ENCODE data around the gene SPRED2. TPM values are rescaled to one million over a fixed set of nuclear protein-coding genes. Genes with fewer than 3 reads are reported as not detected.
"Not testable (repeated sequence)": the region's sequence is repeated elsewhere in the genome, so short reads cannot be mapped to it uniquely, and the experiment has no call there.

SPRED2 gene
- total RNA-seq, 4 donors from 2014 or later: 15.6 to 63.0 (median 44.8) TPM

- Histone ChIP-seq H3K27me3 (no peaks in the 10 kb centered on the region), H3K4me3 (no peak overlapping the region), H3K27ac (no peak overlapping the region), H3K4me1 (no peaks in the 10 kb centered on the region), H3K9me3 (no peaks in the 10 kb centered on the region), H3K36me3 (no peaks in the 10 kb centered on the region)
- TF ChIP-seq POLR2A (IDR thresholded peaks at IDR 0.05): no peak
- TF ChIP-seq, protein P1, sequence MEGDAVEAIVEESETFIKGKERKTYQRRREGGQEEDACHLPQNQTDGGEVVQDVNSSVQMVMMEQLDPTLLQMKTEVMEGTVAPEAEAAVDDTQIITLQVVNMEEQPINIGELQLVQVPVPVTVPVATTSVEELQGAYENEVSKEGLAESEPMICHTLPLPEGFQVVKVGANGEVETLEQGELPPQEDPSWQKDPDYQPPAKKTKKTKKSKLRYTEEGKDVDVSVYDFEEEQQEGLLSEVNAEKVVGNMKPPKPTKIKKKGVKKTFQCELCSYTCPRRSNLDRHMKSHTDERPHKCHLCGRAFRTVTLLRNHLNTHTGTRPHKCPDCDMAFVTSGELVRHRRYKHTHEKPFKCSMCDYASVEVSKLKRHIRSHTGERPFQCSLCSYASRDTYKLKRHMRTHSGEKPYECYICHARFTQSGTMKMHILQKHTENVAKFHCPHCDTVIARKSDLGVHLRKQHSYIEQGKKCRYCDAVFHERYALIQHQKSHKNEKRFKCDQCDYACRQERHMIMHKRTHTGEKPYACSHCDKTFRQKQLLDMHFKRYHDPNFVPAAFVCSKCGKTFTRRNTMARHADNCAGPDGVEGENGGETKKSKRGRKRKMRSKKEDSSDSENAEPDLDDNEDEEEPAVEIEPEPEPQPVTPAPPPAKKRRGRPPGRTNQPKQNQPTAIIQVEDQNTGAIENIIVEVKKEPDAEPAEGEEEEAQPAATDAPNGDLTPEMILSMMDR (IDR thresholded peaks at IDR 0.05): no peak
- no peak for DNase-seq
- intact Hi-C loops (cut with DNase I; ENCODE audit: low total_unique reads): no loop called here
Measured at GRCh38 chr2:65343386-65343785, 89.0 kb downstream of the SPRED2 start.

GRCh38 chr2:65340898-65341681 is 91.3 kb downstream of the SPRED2 start:
- Histone ChIP-seq H3K27me3 (no peaks in the 10 kb centered on the region), H3K4me1 (no peaks in the 10 kb centered on the region), H3K4me3 (no peak overlapping the region), H3K27ac (no peak overlapping the region), H3K36me3 (no peaks in the 10 kb centered on the region), H3K9me3 (no peaks in the 10 kb centered on the region)
- no peak for DNase-seq
- TF ChIP-seq POLR2A (IDR thresholded peaks at IDR 0.05): no peak
- TF ChIP-seq, protein P1 (IDR thresholded peaks at IDR 0.05): no peak
- intact Hi-C loops (cut with DNase I; ENCODE audit: low total_unique reads): no loop called here

DNA sequence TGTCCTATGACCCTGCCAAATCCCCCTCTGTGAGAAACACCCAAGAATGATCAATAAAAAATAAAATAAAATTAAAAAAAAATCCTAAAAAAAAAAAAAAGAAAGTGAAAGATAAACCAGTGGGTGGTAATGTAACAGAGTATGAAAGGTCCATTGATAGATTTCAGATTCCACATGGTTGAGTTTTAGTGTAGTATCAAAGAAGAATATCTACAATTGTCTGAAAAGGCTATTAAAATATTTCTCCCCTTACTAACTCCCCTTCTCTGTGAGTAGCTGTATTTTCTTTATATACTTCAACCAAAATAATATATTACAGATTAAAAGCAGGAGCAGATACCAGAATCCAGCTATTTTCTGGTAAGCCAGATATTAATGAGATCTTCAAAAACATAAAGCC is 92.8 kb downstream of the SPRED2 start:
- intact Hi-C loops (cut with DNase I; ENCODE audit: low total_unique reads): no loop called here
- Histone ChIP-seq H3K4me1 (no peaks in the 10 kb centered on the region), H3K27me3 (no peaks in the 10 kb centered on the region), H3K4me3 (no peak overlapping the region), H3K36me3 (no peaks in the 10 kb centered on the region), H3K9me3 (no peaks in the 10 kb centered on the region), H3K27ac (no peak overlapping the region)
- TF ChIP-seq, protein P1 (IDR thresholded peaks at IDR 0.05): no peak
- TF ChIP-seq POLR2A (IDR thresholded peaks at IDR 0.05): no peak
- no peak for DNase-seq

GRCh38 chr2:65338830-65339495 is 93.4 kb downstream of the SPRED2 start:
- H3K4me3 ChIP-seq; H3K27ac ChIP-seq; intact Hi-C loops (cut with DNase I; ENCODE audit: low total_unique reads); H3K9me3 ChIP-seq; H3K36me3 ChIP-seq; H3K27me3 ChIP-seq; DNase-seq; H3K4me1 ChIP-seq: not testable (repeated sequence)

GRCh38 chr2:65337915-65338314 is 94.5 kb downstream of the SPRED2 start:
- H3K4me1 ChIP-seq; H3K4me3 ChIP-seq; H3K9me3 ChIP-seq; H3K27me3 ChIP-seq; H3K27ac ChIP-seq; intact Hi-C loops (cut with DNase I; ENCODE audit: low total_unique reads); H3K36me3 ChIP-seq; DNase-seq: not testable (repeated sequence)

GRCh38 chr2:65334714-65335113 is 97.7 kb downstream of the SPRED2 start:
- Histone ChIP-seq H3K4me3 (no peak overlapping the region), H3K9me3 (no peaks in the 10 kb centered on the region), H3K4me1 (no peaks in the 10 kb centered on the region), H3K27me3 (no peaks in the 10 kb centered on the region), H3K27ac (no peak overlapping the region), H3K36me3 (no peaks in the 10 kb centered on the region)
- no peak for DNase-seq
- TF ChIP-seq, protein P1 (IDR thresholded peaks at IDR 0.05): no peak
- intact Hi-C loops (cut with DNase I; ENCODE audit: low total_unique reads): no loop called here

Data from uterus (tissue), 4 donors.